Chondrocyte (in vitro differentiated cells): ENCODE results near the gene STPG4. TPM values are rescaled to one million over a fixed set of nuclear protein-coding genes. Genes with fewer than 3 reads are reported as not detected.
"Not testable (repeated sequence)": the region's sequence is repeated elsewhere in the genome, so short reads cannot be mapped to it uniquely, and the experiment has no call there.

Source experiments
- DNase-seq: peaks from one replicate; pipeline ENCODE4 v3.0.0; 2021; ENCODE audit warnings: mixed read lengths, low spot score
- H3K27ac Mint-ChIP-seq: one replicate; pipeline ENCODE4 v1.8.0; 2021; ENCODE audit warnings: mild to moderate bottlenecking, moderate library complexity, mixed read lengths; ENCODE audit not compliant: unreplicated experiment
- H3K27me3 Mint-ChIP-seq: 2 replicates; pipeline ENCODE4 v1.8.0; 2021; ENCODE audit warnings: low read depth, mixed read lengths
- H3K36me3 Mint-ChIP-seq: 2 replicates; pipeline ENCODE4 v1.8.0; 2021; ENCODE audit warnings: low read depth, mixed read lengths
- H3K4me1 Mint-ChIP-seq: 2 replicates; pipeline ENCODE4 v1.8.0; 2021; ENCODE audit warnings: low read depth, mild to moderate bottlenecking, mixed read lengths
- H3K4me3 Mint-ChIP-seq: one replicate; pipeline ENCODE4 v1.8.0; 2021; ENCODE audit warnings: mild to moderate bottlenecking, moderate library complexity, mixed read lengths; ENCODE audit not compliant: unreplicated experiment
- H3K9me3 Mint-ChIP-seq: 2 replicates; pipeline ENCODE4 v1.8.0; 2021; ENCODE audit warnings: low read depth, mixed read lengths
- total RNA-seq: library from RNA; stranded (reverse); gene quantifications from 3 replicates; pipeline ENCODE4 v1.2.1, GENCODE V29; 2021
- TF ChIP-seq, protein P1 (sequence below): fragments of 200-600 bp; sonication (generic); IDR thresholded peaks from 2 replicates; pipeline ENCODE4 v1.5.0; 2021; ENCODE audit warnings: antibody characterized with exemption, mild to moderate bottlenecking, moderate library complexity

The STPG4 gene
- total RNA-seq, 1 donor from 2014 or later, result 0.25 TPM

- not testable (repeated sequence) for DNase-seq, H3K27ac Mint-ChIP-seq, H3K4me3 Mint-ChIP-seq, H3K36me3 Mint-ChIP-seq, H3K4me1 Mint-ChIP-seq, H3K9me3 Mint-ChIP-seq, H3K27me3 Mint-ChIP-seq
Observed at GRCh38 chr2:47099712-47100111, 55.4 kb downstream of the STPG4 start.

DNA sequence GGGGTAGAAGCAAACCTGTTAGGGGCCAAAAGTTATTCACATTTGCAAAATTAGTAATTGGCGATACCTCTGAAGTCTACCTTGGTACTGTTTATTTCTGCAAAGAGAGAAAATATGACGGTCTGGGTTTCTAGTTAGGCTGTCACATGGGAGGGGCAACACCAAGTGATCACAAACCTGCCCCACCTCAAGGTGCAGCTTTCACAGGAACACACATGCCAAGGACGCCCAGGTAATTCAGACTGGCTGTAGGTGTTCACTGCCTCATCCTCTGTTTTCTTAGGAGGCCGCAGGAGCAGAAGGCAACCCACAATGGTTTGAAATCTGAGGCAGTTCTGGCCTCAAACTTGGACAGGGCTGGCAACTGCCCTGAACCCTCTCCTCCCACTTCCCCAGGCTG is 56.2 kb downstream of the STPG4 start:
- no peaks in the 10 kb centered on the region for H3K4me1 Mint-ChIP-seq
- no peaks in the 10 kb centered on the region for H3K27me3 Mint-ChIP-seq
- DNase-seq, result no peak
- TF ChIP-seq, protein P1, sequence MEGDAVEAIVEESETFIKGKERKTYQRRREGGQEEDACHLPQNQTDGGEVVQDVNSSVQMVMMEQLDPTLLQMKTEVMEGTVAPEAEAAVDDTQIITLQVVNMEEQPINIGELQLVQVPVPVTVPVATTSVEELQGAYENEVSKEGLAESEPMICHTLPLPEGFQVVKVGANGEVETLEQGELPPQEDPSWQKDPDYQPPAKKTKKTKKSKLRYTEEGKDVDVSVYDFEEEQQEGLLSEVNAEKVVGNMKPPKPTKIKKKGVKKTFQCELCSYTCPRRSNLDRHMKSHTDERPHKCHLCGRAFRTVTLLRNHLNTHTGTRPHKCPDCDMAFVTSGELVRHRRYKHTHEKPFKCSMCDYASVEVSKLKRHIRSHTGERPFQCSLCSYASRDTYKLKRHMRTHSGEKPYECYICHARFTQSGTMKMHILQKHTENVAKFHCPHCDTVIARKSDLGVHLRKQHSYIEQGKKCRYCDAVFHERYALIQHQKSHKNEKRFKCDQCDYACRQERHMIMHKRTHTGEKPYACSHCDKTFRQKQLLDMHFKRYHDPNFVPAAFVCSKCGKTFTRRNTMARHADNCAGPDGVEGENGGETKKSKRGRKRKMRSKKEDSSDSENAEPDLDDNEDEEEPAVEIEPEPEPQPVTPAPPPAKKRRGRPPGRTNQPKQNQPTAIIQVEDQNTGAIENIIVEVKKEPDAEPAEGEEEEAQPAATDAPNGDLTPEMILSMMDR, result no peak
- no peak overlapping the region for H3K27ac Mint-ChIP-seq
- H3K4me3 Mint-ChIP-seq, result no peak overlapping the region
- no peaks in the 10 kb centered on the region for H3K9me3 Mint-ChIP-seq
- no peaks in the 10 kb centered on the region for H3K36me3 Mint-ChIP-seq

DNA sequence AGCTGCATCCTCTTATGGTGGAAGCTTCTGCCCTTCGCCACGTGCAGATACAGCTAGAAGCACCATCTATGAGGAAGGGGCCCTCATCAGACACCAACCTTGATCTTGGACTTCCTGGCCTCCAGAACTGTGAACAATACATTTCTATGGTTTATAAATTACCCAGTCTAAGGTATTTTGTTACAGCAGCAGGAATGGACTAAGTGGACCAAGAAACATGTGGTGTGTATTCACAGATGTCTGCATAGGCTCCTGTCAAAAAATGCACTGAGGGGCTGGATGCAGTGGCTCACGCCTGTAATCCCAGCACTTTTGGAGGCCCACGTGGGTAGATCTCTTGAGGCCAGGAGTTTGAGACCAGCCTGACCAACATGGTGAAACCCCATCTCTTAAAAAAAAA is 57.5 kb downstream of the STPG4 start:
- no peak overlapping the region for H3K27ac Mint-ChIP-seq
- TF ChIP-seq, protein P1, result no peak
- no peaks in the 10 kb centered on the region for H3K9me3 Mint-ChIP-seq
- no peak overlapping the region for H3K4me3 Mint-ChIP-seq
- no peak for DNase-seq
- H3K27me3 Mint-ChIP-seq, result no peaks in the 10 kb centered on the region
- H3K4me1 Mint-ChIP-seq, result no peaks in the 10 kb centered on the region
- H3K36me3 Mint-ChIP-seq, result no peaks in the 10 kb centered on the region

DNA sequence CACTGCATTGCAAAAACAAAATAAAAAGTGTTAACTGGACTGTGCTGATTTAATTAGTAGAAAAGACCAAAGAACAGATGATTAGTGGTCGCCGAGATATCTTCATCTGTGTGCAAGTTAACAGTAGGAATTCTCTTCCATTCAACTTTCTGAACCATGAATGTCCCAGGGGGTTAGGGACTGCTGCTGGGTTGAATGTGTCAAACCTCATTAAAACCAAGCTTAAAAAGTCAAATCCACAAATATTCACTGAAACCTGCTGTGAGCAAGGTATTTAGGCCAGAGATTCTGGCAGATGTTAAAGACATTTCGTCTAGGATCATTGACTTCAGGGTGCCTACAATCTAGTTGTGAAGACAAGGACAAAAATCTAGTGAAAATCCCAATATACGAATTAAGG is 58.7 kb downstream of the STPG4 start:
- Mint-ChIP-seq H3K27me3 (no peaks in the 10 kb centered on the region), H3K4me3 (no peak overlapping the region), H3K9me3 (no peaks in the 10 kb centered on the region), H3K36me3 (no peaks in the 10 kb centered on the region), H3K4me1 (peaks cover under 1% of the 10 kb centered on the region), H3K27ac (no peak overlapping the region)
- TF ChIP-seq, protein P1, result no peak
- no peak for DNase-seq

DNA sequence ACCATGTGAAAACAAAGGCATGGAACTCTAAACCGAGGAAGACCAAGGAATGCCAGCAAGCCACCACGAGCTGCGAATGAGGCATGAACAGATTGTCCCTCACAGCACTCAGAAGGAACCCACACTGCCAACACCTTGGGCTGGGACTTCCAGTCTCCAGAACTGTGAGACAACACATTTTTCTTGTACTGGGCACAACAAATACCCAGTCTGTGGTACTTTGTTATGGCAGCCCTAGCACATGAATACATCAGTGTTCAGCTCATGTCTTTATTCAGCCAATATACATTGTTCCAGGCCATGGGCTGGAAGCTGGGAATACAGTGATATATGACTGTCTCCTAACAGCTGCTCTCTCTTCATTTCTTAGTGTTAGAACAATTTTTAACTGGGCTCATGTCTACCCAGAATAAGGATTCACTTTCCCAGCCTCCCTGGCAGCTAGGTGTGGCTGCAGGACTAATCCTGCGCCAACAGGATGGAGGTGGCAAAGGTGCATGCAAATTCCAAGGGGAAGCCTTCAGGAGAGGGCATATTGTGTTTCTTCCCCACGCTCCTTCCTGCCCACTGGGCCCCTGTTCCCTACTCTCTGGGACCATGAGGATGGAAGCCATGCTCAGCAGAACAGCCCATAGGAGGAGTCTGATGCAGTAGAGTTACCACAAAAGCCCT is 59.6 kb downstream of the STPG4 start:
- Mint-ChIP-seq H3K27ac (no peak overlapping the region), H3K4me3 (no peak overlapping the region), H3K4me1 (peaks cover 5% of the 10 kb centered on the region), H3K9me3 (no peaks in the 10 kb centered on the region), H3K36me3 (no peaks in the 10 kb centered on the region), H3K27me3 (no peaks in the 10 kb centered on the region)
- TF ChIP-seq, protein P1, result no peak
- DNase-seq, result no peak

DNA sequence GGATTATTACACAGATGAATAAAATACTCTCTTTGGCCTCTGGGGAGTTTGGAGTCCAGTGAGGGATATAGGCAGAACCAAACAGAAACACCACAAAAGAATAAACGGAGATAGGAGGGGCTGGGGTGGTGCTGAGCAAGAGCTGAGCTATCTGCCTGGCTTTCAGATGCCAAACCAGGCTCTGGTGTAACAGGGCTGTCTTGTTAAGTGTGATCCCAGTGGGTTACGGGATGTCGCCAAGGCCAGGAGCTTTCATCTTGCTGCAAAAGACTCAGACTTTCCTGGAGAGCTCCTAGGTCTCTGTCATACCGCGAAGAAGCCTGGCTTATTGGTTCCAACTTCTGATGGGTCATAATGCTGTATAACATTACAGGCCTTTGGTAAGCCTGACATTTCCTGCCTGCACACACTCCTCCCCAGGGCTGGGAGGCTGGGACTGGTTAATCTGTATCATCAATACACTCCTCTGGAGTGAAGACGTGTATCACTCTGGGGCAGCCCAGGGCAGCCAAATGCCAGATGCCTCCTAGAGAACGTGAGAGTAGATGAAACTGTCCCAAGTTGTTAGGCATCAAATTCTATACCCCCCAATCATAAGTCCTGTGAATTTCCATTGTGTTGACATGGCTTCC is 60.5 kb downstream of the STPG4 start:
- H3K4me1 Mint-ChIP-seq, result peaks cover 5% of the 10 kb centered on the region
- no peaks in the 10 kb centered on the region for H3K9me3 Mint-ChIP-seq
- H3K36me3 Mint-ChIP-seq, result no peaks in the 10 kb centered on the region
- DNase-seq, result no peak
- TF ChIP-seq, protein P1, result no peak
- no peak overlapping the region for H3K4me3 Mint-ChIP-seq
- H3K27me3 Mint-ChIP-seq, result no peaks in the 10 kb centered on the region
- H3K27ac Mint-ChIP-seq, result no peak overlapping the region
